HG03175 (cell line): ENCODE measurements around the gene TMEM132C.
"Not testable (repeated sequence)": the region's sequence is repeated elsewhere in the genome, so short reads cannot be mapped to it uniquely, and the experiment has no call there.

Experiments used
- ATAC-seq: cut with Tn5 transposase; IDR thresholded peaks from one replicate; pipeline ENCODE4 v1.9.1; 2021; ENCODE audit warnings: mild to moderate bottlenecking, moderate library complexity; ENCODE audit not compliant: unreplicated experiment

TMEM132C gene

GRCh38 chr12:128463881-128464280 is 196.9 kb downstream of the TMEM132C start:
- ATAC-seq = no peak

- no peak for ATAC-seq
Observed at GRCh38 chr12:128467882-128468281, 200.9 kb downstream of the TMEM132C start.

- no peak for ATAC-seq
Observed at GRCh38 chr12:128468926-128469325, 202.0 kb downstream of the TMEM132C start.

GRCh38 chr12:128471491-128471890 is 204.5 kb downstream of the TMEM132C start:
- no peak for ATAC-seq

GRCh38 chr12:128474916-128475315 is 207.9 kb downstream of the TMEM132C start:
- ATAC-seq = no peak

GRCh38 chr12:128476266-128476665 is 209.3 kb downstream of the TMEM132C start:
- no peak for ATAC-seq

- ATAC-seq = no peak
Observed at GRCh38 chr12:128483526-128484255, 216.7 kb downstream of the TMEM132C start.

GRCh38 chr12:128497376-128497775 is 230.4 kb downstream of the TMEM132C start:
- ATAC-seq = not testable (repeated sequence)

GRCh38 chr12:128507470-128507869 is 240.5 kb downstream of the TMEM132C start:
- no peak for ATAC-seq

- no peak for ATAC-seq
Observed at GRCh38 chr12:128509170-128509569, 242.2 kb downstream of the TMEM132C start.

- no peak for ATAC-seq
Observed at GRCh38 chr12:128510511-128510910, 243.5 kb downstream of the TMEM132C start.

GRCh38 chr12:128513331-128513730 is 246.4 kb downstream of the TMEM132C start:
- no peak for ATAC-seq

GRCh38 chr12:128513831-128514230 is 246.9 kb downstream of the TMEM132C start:
- ATAC-seq = no peak

- no peak for ATAC-seq
Observed at GRCh38 chr12:128518644-128519043, 251.7 kb downstream of the TMEM132C start.

- ATAC-seq = no peak
Observed at GRCh38 chr12:128519426-128519825, 252.5 kb downstream of the TMEM132C start.

GRCh38 chr12:128521981-128522380 is 255.0 kb downstream of the TMEM132C start:
- ATAC-seq = no peak

GRCh38 chr12:128524439-128524838 is 257.5 kb downstream of the TMEM132C start:
- ATAC-seq = no peak

GRCh38 chr12:128531170-128531569 is 264.2 kb downstream of the TMEM132C start:
- ATAC-seq = no peak

GRCh38 chr12:128534906-128535305 is 267.9 kb downstream of the TMEM132C start:
- no peak for ATAC-seq

GRCh38 chr12:128536810-128537209 is 269.8 kb downstream of the TMEM132C start:
- ATAC-seq = no peak

GRCh38 chr12:128537668-128538067 is 270.7 kb downstream of the TMEM132C start:
- ATAC-seq = no peak

- no peak for ATAC-seq
Observed at GRCh38 chr12:128542844-128543243, 275.9 kb downstream of the TMEM132C start.

GRCh38 chr12:128543460-128543859 is 276.5 kb downstream of the TMEM132C start:
- ATAC-seq = no peak
